Parathyroid adenoma (tissue), 2 donors: ENCODE results near the gene LRBA.

Experiments used
- H2AFZ ChIP-seq: fragments of 300-600 bp; sonication (generic); one replicate; pipeline ENCODE4 v1.7.0; 2017; ENCODE audit warnings: antibody characterized with exemption, mild to moderate bottlenecking
- H3K27ac ChIP-seq: fragments of 300-600 bp; sonication (generic); one replicate; pipeline ENCODE4 v1.7.0; 2017
- H3K27me3 ChIP-seq: fragments of 300-600 bp; sonication (generic); one replicate; pipeline ENCODE4 v1.7.0; 2017; ENCODE audit warnings: low read length; ENCODE audit not compliant: control insufficient read depth, insufficient read depth
- H3K36me3 ChIP-seq: fragments of 300-600 bp; sonication (generic); one replicate; pipeline ENCODE4 v1.7.0; 2017; ENCODE audit warnings: low read length; ENCODE audit not compliant: control insufficient read depth, insufficient read depth
- H3K4me1 ChIP-seq: fragments of 300-600 bp; sonication (generic); one replicate; pipeline ENCODE4 v1.7.0; 2017; ENCODE audit warnings: control low read depth
- H3K4me2 ChIP-seq: fragments of 300-600 bp; sonication (generic); one replicate; pipeline ENCODE4 v1.7.0; 2017; ENCODE audit warnings: low read length
- H3K4me3 ChIP-seq: fragments of 300-600 bp; sonication (generic); one replicate; pipeline ENCODE4 v1.7.0; 2017; ENCODE audit warnings: low read depth, low read length
- H3K79me2 ChIP-seq: fragments of 300-600 bp; sonication (generic); one replicate; pipeline ENCODE4 v1.7.0; 2017; ENCODE audit warnings: control low read depth
- H3K9ac ChIP-seq: fragments of 300-600 bp; sonication (generic); one replicate; pipeline ENCODE4 v1.7.0; 2017; ENCODE audit warnings: mild to moderate bottlenecking
- H3K9me3 ChIP-seq: fragments of 300-600 bp; sonication (generic); one replicate; pipeline ENCODE4 v1.7.0; 2017; ENCODE audit warnings: low read length; ENCODE audit not compliant: control insufficient read depth
- CTCF ChIP-seq: fragments of 300-600 bp; sonication (generic); IDR thresholded peaks from one replicate; pipeline ENCODE4 v1.7.0; 2017; ENCODE audit warnings: antibody characterized with exemption, mild to moderate bottlenecking
- donor health status: primary hyperparathyroidism.

Gene LRBA

GRCh38 chr4:150909116-150909515 lies 106.0 kb downstream of the LRBA start:
- Histone ChIP-seq H3K4me1 (no peaks in the 10 kb centered on the region), H3K27ac (no peak overlapping the region), H3K4me3 (no peak overlapping the region), H2AFZ (no peak overlapping the region), H3K4me2 (no peak overlapping the region), H3K79me2 (no peaks in the 10 kb centered on the region), H3K36me3 (no peaks in the 10 kb centered on the region), H3K9me3 (no peaks in the 10 kb centered on the region), H3K9ac (no peak overlapping the region), H3K27me3 (no peaks in the 10 kb centered on the region)
- TF ChIP-seq CTCF = no peak

GRCh38 chr4:150906987-150907633 lies 108.0 kb downstream of the LRBA start:
- Histone ChIP-seq H3K4me3 (no peak overlapping the region), H3K27me3 (no peaks in the 10 kb centered on the region), H3K4me1 (no peaks in the 10 kb centered on the region), H3K79me2 (no peaks in the 10 kb centered on the region), H3K27ac (no peak overlapping the region), H3K36me3 (no peaks in the 10 kb centered on the region), H3K4me2 (no peak overlapping the region), H3K9me3 (no peaks in the 10 kb centered on the region), H2AFZ (no peak overlapping the region), H3K9ac (no peak overlapping the region)
- no peak for TF ChIP-seq CTCF

GRCh38 chr4:150904671-150905070 lies 110.4 kb downstream of the LRBA start:
- Histone ChIP-seq H3K36me3 (no peaks in the 10 kb centered on the region), H3K9ac (no peak overlapping the region), H3K27ac (no peak overlapping the region), H3K9me3 (no peaks in the 10 kb centered on the region), H3K4me1 (no peaks in the 10 kb centered on the region), H2AFZ (no peak overlapping the region), H3K4me2 (no peak overlapping the region), H3K27me3 (no peaks in the 10 kb centered on the region), H3K79me2 (no peaks in the 10 kb centered on the region), H3K4me3 (no peak overlapping the region)
- no peak for TF ChIP-seq CTCF

- Histone ChIP-seq H3K4me1 (no peaks in the 10 kb centered on the region), H3K9ac (no peak overlapping the region), H2AFZ (no peak overlapping the region), H3K4me3 (no peak overlapping the region), H3K4me2 (no peak overlapping the region), H3K36me3 (no peaks in the 10 kb centered on the region), H3K79me2 (no peaks in the 10 kb centered on the region), H3K27me3 (no peaks in the 10 kb centered on the region), H3K27ac (no peak overlapping the region), H3K9me3 (no peaks in the 10 kb centered on the region)
- TF ChIP-seq CTCF = no peak
These were observed 111.5 kb downstream of the LRBA start for GRCh38 chr4:150903603-150904002.

- H2AFZ ChIP-seq = no peak overlapping the region
- no peak overlapping the region for H3K27ac ChIP-seq
- H3K27me3 ChIP-seq = no peaks in the 10 kb centered on the region
- no peaks in the 10 kb centered on the region for H3K9me3 ChIP-seq
- H3K79me2 ChIP-seq = no peaks in the 10 kb centered on the region
- TF ChIP-seq CTCF = no peak
- H3K4me2 ChIP-seq = no peak overlapping the region
- no peaks in the 10 kb centered on the region for H3K36me3 ChIP-seq
- no peaks in the 10 kb centered on the region for H3K4me1 ChIP-seq
- H3K9ac ChIP-seq = no peak overlapping the region
- H3K4me3 ChIP-seq = no peak overlapping the region
These were observed 118.6 kb downstream of the LRBA start for GRCh38 chr4:150896497-150896896.
